Measurements from ENCODE around the gene PCDH12.

The PCDH12 gene

DNA sequence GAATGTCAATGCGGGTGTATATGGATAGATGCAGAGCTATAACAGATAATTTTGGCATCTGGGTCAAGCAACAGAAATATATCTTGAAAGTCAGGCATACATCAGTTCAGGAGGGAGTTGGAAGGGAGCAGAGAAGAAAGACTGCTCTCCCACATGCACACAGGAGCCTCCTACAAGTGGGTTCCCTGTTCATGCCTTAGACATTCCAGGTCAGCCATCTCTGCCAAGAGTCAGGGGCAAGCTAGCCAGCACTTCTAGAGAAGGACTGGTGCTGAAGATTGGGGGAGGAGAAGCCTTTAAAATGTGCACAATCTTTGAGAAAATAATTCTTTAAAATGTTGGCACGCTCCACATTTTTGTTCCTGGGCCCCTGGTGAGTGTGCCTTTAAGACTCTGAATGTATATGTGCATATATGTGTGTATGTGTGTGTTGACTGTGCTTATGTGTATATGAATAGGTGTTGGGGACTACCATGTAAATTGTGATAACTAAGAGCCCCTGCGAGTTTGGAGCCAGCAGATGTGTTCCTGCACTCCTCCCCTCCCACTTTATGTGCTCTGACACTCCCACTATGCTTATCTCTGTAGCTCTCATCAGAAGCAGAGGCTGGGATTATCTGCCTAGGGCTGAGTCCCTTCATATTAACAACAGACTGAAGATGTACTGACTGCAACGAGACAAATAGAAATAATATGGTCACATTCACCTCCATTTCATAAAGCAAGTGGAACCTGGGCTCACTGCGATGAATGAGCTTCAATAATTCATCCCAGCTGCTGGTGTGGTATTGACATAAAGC lies 55.8 kb downstream of the PCDH12 start:
- FAIRE-seq (no peak), DNase-seq (ENCODE audit: insufficient read length, low spot score) (no peak)
- TF ChIP-seq, protein P1, sequence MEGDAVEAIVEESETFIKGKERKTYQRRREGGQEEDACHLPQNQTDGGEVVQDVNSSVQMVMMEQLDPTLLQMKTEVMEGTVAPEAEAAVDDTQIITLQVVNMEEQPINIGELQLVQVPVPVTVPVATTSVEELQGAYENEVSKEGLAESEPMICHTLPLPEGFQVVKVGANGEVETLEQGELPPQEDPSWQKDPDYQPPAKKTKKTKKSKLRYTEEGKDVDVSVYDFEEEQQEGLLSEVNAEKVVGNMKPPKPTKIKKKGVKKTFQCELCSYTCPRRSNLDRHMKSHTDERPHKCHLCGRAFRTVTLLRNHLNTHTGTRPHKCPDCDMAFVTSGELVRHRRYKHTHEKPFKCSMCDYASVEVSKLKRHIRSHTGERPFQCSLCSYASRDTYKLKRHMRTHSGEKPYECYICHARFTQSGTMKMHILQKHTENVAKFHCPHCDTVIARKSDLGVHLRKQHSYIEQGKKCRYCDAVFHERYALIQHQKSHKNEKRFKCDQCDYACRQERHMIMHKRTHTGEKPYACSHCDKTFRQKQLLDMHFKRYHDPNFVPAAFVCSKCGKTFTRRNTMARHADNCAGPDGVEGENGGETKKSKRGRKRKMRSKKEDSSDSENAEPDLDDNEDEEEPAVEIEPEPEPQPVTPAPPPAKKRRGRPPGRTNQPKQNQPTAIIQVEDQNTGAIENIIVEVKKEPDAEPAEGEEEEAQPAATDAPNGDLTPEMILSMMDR (IDR thresholded peaks at IDR 0.05; ENCODE audit: insufficient read depth, missing control alignments) = no peak

DNA sequence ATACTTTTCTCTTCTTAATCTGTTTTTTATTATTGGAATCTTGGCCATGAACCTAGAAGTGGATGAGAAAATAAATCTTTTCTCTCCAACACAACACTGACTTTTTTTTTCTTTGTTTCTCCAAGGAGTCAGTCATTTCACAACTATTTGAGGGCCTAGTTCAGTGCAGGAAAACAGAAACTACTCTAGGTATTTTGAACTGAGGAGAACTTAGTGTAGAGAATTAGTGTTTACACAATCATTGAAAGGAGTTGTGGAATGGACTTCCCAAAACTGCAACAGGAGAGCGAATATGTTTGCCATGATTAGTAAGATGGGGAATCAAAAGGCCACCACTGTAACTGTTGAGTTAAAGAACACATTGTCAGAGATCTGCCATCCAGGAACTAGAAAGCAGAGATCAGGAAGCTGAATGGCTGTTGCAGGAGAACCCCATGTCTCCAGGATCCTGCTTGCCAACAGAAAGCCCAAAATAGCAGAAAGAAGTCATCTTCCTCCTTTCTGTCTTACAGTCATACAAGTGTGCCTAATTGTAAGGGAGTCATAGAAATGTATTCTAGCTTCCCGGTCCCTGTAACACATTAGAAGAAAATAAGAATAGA lies 59.5 kb downstream of the PCDH12 start:
- FAIRE-seq = no peak
- no peak for DNase-seq (ENCODE audit: insufficient read length, low spot score)
- TF ChIP-seq, protein P1 (IDR thresholded peaks at IDR 0.05; ENCODE audit: insufficient read depth, missing control alignments) = no peak

DNA sequence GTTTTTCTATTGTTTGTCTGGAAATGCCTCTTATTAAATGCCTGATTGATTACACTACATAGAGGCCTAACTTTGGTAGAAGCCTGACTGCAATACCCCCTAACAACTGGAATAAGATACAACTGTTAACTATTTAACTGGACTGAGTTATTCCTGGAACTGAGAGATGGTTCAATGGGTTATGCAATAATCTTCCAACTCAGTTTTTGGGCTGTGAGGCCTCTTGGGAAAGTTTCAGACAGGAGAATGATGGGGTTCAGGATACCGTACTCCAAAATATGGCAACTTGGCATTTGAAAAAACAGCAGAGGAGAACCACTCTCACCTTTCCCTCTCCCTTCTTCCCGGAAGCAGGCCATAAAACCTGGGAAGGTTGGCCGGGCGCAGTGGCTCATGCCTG lies 60.6 kb downstream of the PCDH12 start:
- DNase-seq (ENCODE audit: insufficient read length, low spot score) = no peak
- no peak for FAIRE-seq
- TF ChIP-seq, protein P1 (IDR thresholded peaks at IDR 0.05; ENCODE audit: insufficient read depth, missing control alignments) = no peak

All from D721Med (cell line).